ENCODE measurements around the gene LMF1.

LMF1 gene

DNA sequence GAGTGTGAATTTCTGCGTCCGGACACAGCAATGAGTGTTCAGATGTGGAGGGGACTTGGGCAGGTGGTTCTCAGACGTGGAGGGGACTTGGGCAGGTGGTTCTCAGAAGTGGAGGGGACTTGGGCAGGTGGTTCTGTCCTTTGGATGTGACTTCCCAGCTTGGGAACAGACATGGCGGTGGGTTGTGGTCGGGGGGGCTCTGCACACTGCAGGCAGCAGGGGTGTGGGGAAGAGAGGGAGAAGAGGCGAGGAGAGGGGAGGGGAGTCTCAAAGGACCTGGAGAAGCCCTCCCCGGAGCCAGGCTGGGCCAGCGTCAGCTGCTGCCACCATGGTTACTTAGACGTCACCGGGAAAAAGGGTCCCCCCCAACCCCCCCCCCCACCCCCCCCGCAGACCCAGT, 20.6 kb upstream of the LMF1 start:
- Histone ChIP-seq H3K27ac (ENCODE audit: low read depth, low read length) (no peak overlapping the region), H3K4me1 (ENCODE audit: control insufficient read depth, insufficient read depth, low read length) (no peaks in the 10 kb centered on the region), H3K9me3 (ENCODE audit: control insufficient read depth, insufficient read depth, low read length) (peaks cover 19% of the 10 kb centered on the region), H3K36me3 (ENCODE audit: control insufficient read depth, insufficient read depth, low read length) (no peaks in the 10 kb centered on the region), H3K4me3 (ENCODE audit: low read depth, low read length) (no peak overlapping the region), H3K9ac (ENCODE audit: low read depth, low read length) (no peak overlapping the region), H3K27me3 (ENCODE audit: control insufficient read depth, insufficient read depth, low read length) (no peaks in the 10 kb centered on the region)

DNA sequence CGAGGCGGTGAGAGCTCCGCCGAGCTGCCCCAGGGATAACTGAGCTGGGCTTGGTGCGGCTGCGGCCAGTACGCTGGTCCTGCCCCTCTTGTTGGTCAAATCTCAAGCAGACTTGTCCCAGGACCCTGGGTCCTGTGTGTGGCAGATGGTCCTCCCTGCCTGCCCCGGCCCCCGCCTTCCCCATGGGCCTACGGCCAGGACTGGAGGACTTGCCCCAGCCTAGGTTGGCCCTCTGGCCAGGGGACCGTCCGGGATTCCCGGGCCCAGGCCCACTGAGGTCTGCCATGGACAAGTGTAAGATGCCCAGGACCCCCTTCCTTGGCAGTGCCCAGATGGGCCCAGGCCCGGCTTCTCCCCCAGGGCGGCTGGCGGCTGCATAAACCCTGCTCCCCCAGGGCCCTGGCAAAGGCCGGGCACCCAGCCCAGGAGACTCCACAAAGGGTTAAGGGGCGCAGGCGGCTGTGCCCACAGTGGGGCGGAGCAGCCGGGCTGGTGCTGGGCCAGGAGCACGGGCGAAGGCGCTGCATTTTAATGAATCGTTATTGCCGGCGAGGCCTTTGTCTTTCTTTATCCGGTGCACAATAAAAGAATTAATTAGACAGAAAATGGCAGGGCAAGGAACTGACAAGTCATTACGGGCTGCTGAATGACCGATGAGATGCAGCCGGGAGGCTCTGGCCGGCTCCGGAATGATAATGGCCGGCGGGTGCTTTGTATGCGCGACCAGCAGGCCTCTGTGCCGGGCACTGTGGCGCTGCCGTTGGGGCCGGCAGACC, 19.9 kb upstream of the LMF1 start:
- Histone ChIP-seq H3K4me3 (ENCODE audit: low read depth, low read length) (no peak overlapping the region), H3K36me3 (ENCODE audit: control insufficient read depth, insufficient read depth, low read length) (no peaks in the 10 kb centered on the region), H3K27me3 (ENCODE audit: control insufficient read depth, insufficient read depth, low read length) (no peaks in the 10 kb centered on the region), H3K9ac (ENCODE audit: low read depth, low read length) (no peak overlapping the region), H3K27ac (ENCODE audit: low read depth, low read length) (no peak overlapping the region), H3K4me1 (ENCODE audit: control insufficient read depth, insufficient read depth, low read length) (no peaks in the 10 kb centered on the region), H3K9me3 (ENCODE audit: control insufficient read depth, insufficient read depth, low read length) (peaks cover 14% of the 10 kb centered on the region)

DNA sequence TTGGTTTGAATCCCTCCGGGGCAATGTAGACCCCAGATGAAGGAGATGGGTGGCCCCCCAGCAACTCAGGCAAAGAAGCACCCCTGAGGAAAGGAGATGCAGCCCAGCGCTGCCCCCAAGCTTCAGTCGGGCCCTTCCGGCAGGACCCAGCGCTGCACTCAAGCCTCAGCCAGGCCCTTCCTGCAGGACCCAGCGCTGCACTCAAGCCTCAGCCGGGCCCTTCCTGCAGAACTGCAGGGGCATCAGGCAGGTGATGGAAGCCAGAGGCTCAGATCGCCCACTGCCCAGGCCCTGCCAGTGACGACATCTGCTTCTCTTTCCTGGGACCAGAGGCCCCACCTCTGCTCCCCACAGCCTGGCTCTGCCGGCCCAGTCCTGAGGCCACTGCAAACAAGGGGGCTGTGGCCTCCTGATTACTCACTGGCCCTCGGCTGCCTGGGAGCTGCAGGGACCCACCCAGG, 18.6 kb upstream of the LMF1 start:
- no peak overlapping the region for H3K9ac ChIP-seq (ENCODE audit: low read depth, low read length)

DNA sequence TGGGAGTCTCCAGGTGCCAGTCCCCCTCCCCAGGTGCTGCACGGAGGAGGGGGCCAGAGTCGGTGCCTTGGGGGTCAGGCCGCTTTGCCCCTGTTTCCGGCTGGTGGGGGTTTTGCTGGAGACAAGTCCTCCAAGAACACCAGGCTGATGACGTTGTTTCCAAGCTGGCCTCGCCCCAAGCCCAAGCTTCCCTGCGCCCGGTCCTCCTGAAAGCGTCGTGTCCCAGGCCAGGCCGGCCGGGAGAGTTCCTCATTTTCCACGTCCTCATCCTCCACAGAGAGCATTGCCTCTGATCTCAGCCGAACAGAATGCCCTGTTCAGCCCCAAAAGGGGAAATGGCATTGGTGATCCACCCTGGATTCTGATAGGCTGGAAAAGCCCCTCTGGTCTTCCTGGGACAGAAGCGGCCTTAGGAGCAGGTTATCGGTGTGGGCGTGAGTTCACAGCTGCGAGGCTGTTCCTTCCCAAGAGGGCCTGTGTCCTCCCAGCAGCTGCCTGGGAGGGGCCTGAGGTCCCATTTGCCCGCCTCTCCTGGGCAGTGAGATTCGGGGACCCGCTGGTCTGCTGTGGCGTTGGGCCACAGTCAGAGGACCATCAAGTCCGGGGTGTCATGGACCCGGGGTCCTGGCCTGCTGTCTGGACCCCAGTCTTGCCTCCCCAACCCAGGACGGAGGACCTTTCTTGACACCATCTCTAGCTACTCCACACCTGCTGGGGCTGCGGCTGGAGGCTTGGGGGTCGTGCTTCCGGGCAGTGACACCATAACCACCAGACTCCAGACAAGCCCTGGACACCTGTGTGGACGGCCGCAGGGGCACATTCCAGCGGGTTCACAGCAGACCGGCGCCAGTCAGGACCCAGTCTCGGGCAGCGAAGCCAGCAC, 17.9 kb upstream of the LMF1 start:
- H3K4me1 ChIP-seq (ENCODE audit: control insufficient read depth, insufficient read depth, low read length) = no peaks in the 10 kb centered on the region
- no peaks in the 10 kb centered on the region for H3K27me3 ChIP-seq (ENCODE audit: control insufficient read depth, insufficient read depth, low read length)

More for the DNA sequence above, 18.6 kb upstream of the LMF1 start:
- no peak overlapping the region for H3K4me3 ChIP-seq (ENCODE audit: low read depth, low read length)
- H3K9me3 ChIP-seq (ENCODE audit: control insufficient read depth, insufficient read depth, low read length) = 0 out of 2 replicates have a peak, but pooled peaks cover under 1% of the 10 kb centered on the region
- H3K4me1 ChIP-seq (ENCODE audit: control insufficient read depth, insufficient read depth, low read length) = no peaks in the 10 kb centered on the region
- H3K36me3 ChIP-seq (ENCODE audit: control insufficient read depth, insufficient read depth, low read length) = no peaks in the 10 kb centered on the region
- no peaks in the 10 kb centered on the region for H3K27me3 ChIP-seq (ENCODE audit: control insufficient read depth, insufficient read depth, low read length)
- H3K27ac ChIP-seq (ENCODE audit: low read depth, low read length) = no peak overlapping the region

DNA sequence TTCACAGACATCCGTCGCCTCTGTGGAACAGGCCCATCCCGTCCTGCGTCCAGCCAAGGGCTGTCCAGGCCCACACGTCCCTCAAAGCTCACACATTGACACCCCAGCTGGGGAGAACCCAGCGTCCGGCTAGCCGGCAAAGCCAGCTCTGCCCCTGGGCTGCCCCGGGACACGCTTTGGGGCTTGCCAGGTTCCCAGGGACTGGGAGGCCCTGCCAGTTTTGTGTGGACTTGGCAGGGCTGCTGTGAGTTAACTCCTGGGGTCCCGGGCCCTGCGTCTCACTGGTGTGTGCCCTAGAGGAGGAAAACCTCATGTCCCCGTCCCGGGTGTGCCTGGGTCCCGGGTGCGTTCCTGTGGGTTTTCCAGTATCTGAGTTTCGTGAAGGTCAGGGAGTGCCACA, 17.1 kb upstream of the LMF1 start:
- no peak overlapping the region for H3K4me3 ChIP-seq (ENCODE audit: low read depth, low read length)
- no peaks in the 10 kb centered on the region for H3K36me3 ChIP-seq (ENCODE audit: control insufficient read depth, insufficient read depth, low read length)
- H3K27me3 ChIP-seq (ENCODE audit: control insufficient read depth, insufficient read depth, low read length) = peaks cover 7% of the 10 kb centered on the region
- H3K4me1 ChIP-seq (ENCODE audit: control insufficient read depth, insufficient read depth, low read length) = peaks cover 2% of the 10 kb centered on the region; the same call in 1 of the 2 replicates
- no peak overlapping the region for H3K9ac ChIP-seq (ENCODE audit: low read depth, low read length)
- no peaks in the 10 kb centered on the region for H3K9me3 ChIP-seq (ENCODE audit: control insufficient read depth, insufficient read depth, low read length)
- no peak overlapping the region for H3K27ac ChIP-seq (ENCODE audit: low read depth, low read length)

More for the DNA sequence above, 17.9 kb upstream of the LMF1 start:
- Histone ChIP-seq H3K27ac (ENCODE audit: low read depth, low read length) (no peak overlapping the region), H3K36me3 (ENCODE audit: control insufficient read depth, insufficient read depth, low read length) (no peaks in the 10 kb centered on the region), H3K4me3 (ENCODE audit: low read depth, low read length) (no peak overlapping the region), H3K9me3 (ENCODE audit: control insufficient read depth, insufficient read depth, low read length) (no peaks in the 10 kb centered on the region), H3K9ac (ENCODE audit: low read depth, low read length) (no peak overlapping the region)

DNA sequence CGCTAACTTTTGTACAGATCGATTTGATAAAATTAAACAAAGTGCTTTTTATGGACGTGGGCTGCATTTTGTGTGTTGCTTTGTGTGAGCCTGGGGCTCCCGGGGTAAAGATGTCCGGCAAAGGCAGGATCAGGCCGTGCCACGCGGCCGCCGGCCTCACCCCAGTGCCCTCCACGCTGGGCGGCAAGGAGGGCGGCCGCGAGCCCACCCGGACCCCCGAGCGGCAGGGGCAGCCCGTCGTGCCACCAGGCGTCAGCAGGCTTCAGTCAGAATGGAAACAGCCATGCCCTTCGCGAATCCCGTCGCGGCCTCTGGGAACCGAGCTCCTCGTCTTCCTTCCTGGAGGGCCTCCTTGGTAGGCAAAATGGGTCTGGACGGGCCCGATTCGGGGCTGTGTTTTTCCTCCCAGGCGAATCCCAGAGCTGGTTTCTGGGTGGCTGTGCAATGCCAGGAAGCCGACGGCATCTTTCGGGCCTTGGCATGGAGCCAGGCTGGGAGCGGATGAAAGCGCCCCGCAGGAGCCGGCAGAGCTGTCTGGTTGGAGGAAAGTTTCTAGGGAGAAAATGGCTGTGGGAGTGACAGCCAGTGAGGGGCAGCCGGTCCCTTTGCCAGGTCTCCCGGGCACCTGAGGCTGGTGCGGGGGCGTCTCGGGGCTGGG, 16.3 kb upstream of the LMF1 start:
- Histone ChIP-seq H3K4me3 (ENCODE audit: low read depth, low read length) (no peak overlapping the region), H3K9me3 (ENCODE audit: control insufficient read depth, insufficient read depth, low read length) (no peaks in the 10 kb centered on the region), H3K27me3 (ENCODE audit: control insufficient read depth, insufficient read depth, low read length) (peaks cover 16% of the 10 kb centered on the region), H3K36me3 (ENCODE audit: control insufficient read depth, insufficient read depth, low read length) (no peaks in the 10 kb centered on the region), H3K27ac (ENCODE audit: low read depth, low read length) (no peak overlapping the region), H3K9ac (ENCODE audit: low read depth, low read length) (no peak overlapping the region), H3K4me1 (ENCODE audit: control insufficient read depth, insufficient read depth, low read length) (peaks cover 8% of the 10 kb centered on the region; the same call in 1 of the 2 replicates)

DNA sequence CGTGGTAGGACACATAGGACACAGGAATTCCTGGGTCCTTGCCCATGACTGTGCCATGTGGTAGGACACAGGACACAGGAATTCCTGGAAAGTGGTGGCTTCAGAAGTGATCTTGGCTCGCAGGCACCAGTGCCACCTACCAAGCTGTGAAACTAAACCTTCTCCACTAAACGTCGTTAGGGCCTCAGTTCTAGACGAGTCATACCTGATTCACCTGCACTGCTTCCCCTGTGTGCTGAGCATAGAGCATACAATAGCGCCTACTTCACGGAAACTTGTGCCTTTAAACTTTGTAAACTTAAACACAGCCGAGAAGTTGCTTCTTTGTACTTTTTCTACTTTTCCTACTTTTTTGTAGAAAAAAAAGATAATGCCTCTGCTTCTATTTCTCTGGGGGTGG, 15.6 kb upstream of the LMF1 start:
- no peak overlapping the region for H3K9ac ChIP-seq (ENCODE audit: low read depth, low read length)
- peaks cover 20% of the 10 kb centered on the region for H3K27me3 ChIP-seq (ENCODE audit: control insufficient read depth, insufficient read depth, low read length)
- no peak overlapping the region for H3K4me3 ChIP-seq (ENCODE audit: low read depth, low read length)
- peaks cover 8% of the 10 kb centered on the region; the same call in 1 of the 2 replicates for H3K4me1 ChIP-seq (ENCODE audit: control insufficient read depth, insufficient read depth, low read length)
- H3K27ac ChIP-seq (ENCODE audit: low read depth, low read length) = no peak overlapping the region
- H3K36me3 ChIP-seq (ENCODE audit: control insufficient read depth, insufficient read depth, low read length) = no peaks in the 10 kb centered on the region
- no peaks in the 10 kb centered on the region for H3K9me3 ChIP-seq (ENCODE audit: control insufficient read depth, insufficient read depth, low read length)

DNA sequence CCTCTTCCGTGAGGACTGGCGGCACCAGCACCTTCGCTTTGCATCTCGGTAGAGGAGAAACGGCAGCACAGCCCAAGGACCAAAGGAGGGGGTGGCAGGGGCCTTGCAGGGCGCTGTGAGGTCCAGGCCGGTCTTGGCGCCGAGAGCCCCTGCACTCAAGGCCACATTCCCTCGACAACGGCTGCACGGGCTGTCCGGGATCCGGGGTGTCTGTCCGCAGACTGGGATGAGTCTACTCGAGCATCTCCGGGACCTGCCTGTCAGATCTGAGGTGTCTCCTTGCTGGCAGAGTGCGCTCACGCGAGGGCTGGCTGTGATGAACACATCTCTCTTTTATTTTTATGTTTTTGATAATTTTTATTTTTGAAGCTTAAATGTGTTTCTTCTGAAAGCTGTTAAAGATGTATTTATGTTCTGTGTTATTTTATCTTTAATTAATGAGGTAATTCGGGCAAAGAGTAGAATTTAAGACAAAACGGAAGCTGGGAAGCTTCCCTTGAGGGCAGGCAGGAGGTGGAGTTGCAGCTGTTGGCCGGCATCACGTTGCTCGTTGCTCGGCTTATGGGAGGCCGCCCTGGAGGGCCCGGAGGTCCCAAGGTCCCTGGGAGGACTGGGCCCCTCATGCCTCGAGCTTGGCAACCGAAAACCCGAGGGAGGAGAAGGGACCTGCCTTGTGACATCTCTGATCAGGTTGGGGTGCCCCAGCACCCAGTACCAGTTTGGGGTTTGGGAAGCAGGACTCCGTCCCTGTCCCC, 15.0 kb upstream of the LMF1 start:
- H3K36me3 ChIP-seq (ENCODE audit: control insufficient read depth, insufficient read depth, low read length) = no peaks in the 10 kb centered on the region
- no peak overlapping the region for H3K4me3 ChIP-seq (ENCODE audit: low read depth, low read length)
- H3K9me3 ChIP-seq (ENCODE audit: control insufficient read depth, insufficient read depth, low read length) = no peaks in the 10 kb centered on the region
- H3K4me1 ChIP-seq (ENCODE audit: control insufficient read depth, insufficient read depth, low read length) = peaks cover 8% of the 10 kb centered on the region; the same call in 1 of the 2 replicates
- no peak overlapping the region for H3K9ac ChIP-seq (ENCODE audit: low read depth, low read length)
- peaks cover 20% of the 10 kb centered on the region for H3K27me3 ChIP-seq (ENCODE audit: control insufficient read depth, insufficient read depth, low read length)
- no peak overlapping the region for H3K27ac ChIP-seq (ENCODE audit: low read depth, low read length)

DNA sequence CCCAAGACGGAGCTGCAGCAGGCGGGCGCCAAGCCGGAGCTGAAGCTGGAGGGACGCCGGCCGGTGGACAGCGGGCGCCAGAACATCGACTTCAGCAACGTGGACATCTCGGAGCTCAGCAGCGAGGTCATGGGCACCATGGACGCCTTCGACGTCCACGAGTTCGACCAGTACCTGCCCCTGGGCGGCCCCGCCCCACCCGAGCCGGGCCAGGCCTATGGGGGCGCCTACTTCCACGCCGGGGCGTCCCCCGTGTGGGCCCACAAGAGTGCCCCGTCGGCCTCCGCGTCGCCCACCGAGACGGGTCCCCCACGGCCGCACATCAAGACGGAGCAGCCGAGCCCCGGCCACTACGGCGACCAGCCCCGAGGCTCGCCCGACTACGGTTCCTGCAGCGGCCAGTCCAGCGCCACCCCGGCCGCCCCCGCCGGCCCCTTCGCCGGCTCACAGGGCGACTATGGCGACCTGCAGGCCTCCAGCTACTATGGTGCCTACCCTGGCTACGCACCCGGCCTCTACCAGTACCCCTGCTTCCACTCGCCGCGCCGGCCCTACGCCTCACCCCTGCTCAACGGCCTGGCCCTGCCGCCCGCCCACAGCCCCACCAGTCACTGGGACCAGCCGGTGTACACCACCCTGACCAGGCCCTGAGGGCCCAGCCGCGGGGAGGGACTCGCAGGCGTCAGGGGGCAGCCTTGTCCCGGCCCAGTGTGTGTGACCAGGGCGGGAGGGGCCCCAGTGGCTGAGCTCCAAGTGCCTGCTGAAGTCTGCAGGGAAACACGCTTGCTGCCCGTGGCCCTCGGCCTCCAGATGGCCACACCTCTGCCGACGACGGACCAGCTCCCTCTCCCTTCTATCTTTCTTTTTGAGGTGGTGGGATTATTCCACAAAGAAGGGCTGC, 14.2 kb upstream of the LMF1 start:
- Histone ChIP-seq H3K9ac (ENCODE audit: low read depth, low read length) (no peak overlapping the region), H3K27ac (ENCODE audit: low read depth, low read length) (no peak overlapping the region), H3K36me3 (ENCODE audit: control insufficient read depth, insufficient read depth, low read length) (no peaks in the 10 kb centered on the region), H3K27me3 (ENCODE audit: control insufficient read depth, insufficient read depth, low read length) (peaks cover 27% of the 10 kb centered on the region), H3K4me1 (ENCODE audit: control insufficient read depth, insufficient read depth, low read length) (peaks cover 9% of the 10 kb centered on the region; the same call in 1 of the 2 replicates), H3K9me3 (ENCODE audit: control insufficient read depth, insufficient read depth, low read length) (no peaks in the 10 kb centered on the region), H3K4me3 (ENCODE audit: low read depth, low read length) (no peak overlapping the region)
